ENCODE results near the gene SEMA3E.

The SEMA3E gene

GRCh38 chr7:83643012-83643411 is 5.9 kb downstream of the SEMA3E start:
- DNase-seq (ENCODE audit: insufficient read length, low spot score) = no peak
- no peak for FAIRE-seq

DNA sequence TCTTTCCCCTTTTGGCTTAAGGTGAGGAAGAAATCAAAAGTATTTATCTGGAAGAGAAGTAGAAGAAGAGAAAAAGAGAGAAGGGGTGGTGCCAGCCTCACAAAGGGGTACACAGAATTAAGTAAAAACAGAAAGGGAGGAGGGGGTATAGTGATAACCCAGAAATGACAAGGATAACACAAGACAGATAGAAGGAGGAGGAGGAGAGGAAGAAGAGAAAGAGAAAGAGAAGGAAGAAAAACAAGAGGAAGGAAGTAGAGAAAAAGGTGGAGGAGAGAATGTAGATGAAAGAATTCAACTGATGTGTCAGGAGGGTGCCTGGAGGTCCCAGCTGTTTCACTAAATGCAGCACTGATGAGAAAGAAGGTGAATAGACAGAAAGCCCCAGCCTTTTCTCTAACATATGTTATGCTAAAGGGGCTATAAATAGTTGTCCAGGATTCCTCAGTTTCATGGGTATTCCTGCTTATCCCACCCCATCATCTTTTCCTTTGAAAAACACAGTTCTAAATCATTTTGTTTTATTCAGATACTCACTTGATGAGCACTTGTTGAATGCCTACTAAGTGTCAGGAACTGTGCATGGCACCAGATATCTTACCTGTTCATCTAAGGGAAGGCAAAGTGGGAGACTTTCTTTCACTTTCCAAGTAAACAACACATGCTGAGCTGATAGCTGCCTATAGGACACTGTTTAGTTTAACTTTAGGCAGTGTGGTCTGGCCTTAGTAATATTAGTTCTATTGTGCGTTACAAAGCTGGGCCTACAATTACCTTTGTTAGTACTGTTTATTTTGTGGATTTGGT is 8.0 kb downstream of the SEMA3E start:
- FAIRE-seq (no peak), DNase-seq (ENCODE audit: insufficient read length, low spot score) (no peak)

- no peak for DNase-seq (ENCODE audit: insufficient read length, low spot score)
Measured at GRCh38 chr7:83640240-83640639, 8.7 kb downstream of the SEMA3E start.

DNA sequence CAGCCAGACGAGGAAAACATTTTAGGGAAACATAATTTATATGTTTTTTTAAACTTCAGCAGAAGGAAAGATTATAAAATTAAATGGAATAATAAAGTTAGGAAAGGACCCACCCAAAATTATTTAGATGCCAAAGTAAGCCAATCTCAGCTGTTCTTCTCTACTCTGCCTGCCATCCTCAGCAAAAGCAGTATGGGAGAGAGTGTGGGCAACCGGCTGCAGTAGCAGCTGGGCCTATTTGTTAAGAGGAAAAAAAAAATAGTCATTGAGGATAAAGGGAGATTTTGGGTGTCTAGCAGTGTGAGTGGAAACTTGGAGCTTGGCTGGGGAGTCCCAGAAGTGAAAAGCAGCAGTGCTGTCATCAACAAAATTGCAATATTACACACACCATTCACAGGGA is 15.4 kb downstream of the SEMA3E start:
- no peak for DNase-seq (ENCODE audit: insufficient read length, low spot score)
- no peak for FAIRE-seq

More at GRCh38 chr7:83640240-83640639, 8.7 kb downstream of the SEMA3E start:
- no peak for FAIRE-seq

- FAIRE-seq = no peak
- DNase-seq (ENCODE audit: insufficient read length, low spot score) = no peak
Measured at GRCh38 chr7:83629117-83629880, 19.6 kb downstream of the SEMA3E start.

DNA sequence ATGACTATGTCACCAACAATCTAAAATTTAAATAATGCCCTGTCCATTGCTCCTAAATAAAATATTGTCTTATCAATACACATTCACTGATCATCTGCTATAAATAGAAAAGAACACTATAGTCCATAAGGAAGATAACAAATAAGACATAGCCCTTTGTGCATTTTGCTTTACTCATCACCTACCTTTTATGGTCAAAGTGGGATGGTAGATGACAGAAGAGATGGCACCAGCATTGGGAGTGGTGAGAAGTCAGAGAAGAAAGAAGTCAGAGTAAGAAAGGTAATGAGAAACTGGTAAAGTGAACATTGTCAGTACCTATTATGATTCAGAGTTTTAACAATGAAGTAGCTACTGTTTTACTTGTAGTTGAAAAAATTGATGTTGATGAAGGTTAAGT is 31.1 kb downstream of the SEMA3E start:
- FAIRE-seq (no peak), DNase-seq (ENCODE audit: insufficient read length, low spot score) (no peak)

GRCh38 chr7:83614112-83614511 is 34.8 kb downstream of the SEMA3E start:
- no peak for FAIRE-seq
- no peak for DNase-seq (ENCODE audit: insufficient read length, low spot score)

DNA sequence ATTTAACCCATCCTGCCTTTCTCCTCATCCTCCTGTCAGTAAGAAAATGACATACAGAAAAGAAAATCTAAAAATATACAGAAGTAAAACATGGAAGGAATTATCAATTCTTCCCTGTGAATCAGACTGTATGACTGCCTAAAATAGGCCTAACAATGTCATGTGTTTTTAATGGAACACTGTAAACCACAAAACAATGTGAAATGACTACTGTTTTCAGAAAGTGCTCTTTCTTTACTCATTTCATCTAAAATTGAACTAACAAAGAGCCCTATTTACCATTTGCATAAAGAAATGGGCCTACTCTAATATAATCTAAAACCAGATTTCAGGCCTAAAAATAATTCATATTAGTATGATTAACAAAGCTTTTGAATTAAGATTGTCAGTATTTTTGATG is 35.7 kb downstream of the SEMA3E start:
- no peak for DNase-seq (ENCODE audit: insufficient read length, low spot score)
- FAIRE-seq = no peak

DNA sequence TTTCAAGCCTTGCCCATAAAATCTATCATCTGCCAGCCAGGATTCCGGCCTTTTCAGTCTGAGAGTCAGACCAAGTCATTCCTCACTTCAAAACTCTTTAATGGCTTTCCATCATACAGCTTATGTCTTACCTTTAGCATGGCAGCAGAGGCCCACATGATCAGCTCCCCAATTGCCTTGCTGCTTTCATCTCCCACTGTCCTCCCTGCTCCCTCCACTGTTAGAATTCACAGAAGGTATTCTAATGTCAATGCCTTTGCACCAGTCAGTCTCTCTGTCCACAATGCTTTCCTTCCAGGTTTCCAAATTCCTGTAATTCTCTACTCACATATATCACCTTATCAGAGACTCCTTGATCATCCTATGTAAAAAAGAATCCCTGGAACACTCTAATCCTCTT is 37.2 kb downstream of the SEMA3E start:
- DNase-seq (ENCODE audit: insufficient read length, low spot score) (no peak), FAIRE-seq (no peak)

DNA sequence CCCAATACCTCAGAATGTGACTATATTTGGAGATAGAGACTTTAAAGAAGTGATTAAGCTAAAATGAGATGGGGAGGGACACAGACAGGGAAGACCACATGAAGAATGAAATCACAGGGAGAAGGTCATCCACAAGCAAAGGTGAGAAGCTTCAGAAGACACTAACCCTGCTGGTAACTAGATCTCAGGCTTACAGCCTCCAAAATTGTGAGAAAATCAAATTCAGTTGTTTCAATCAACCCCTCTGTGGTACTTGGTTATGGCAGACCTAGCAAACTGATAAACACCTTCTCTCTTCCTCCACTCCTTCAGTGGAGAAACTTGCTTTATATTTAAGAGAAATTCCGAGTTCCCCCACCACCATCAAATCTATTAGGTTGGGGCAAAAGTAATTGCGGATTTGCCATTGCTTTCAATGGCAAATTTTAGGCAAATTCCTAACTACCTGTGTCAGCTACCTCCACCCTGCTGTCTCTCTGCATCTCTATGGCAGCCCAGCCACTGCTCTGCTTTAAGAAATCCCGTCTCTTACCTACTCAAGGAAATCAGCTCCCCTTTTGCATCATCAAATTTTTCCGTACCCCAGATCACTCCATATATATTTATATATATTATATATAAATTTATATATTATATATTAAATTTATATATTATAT is 38.2 kb downstream of the SEMA3E start:
- DNase-seq (ENCODE audit: insufficient read length, low spot score) = no peak
- no peak for FAIRE-seq

DNA sequence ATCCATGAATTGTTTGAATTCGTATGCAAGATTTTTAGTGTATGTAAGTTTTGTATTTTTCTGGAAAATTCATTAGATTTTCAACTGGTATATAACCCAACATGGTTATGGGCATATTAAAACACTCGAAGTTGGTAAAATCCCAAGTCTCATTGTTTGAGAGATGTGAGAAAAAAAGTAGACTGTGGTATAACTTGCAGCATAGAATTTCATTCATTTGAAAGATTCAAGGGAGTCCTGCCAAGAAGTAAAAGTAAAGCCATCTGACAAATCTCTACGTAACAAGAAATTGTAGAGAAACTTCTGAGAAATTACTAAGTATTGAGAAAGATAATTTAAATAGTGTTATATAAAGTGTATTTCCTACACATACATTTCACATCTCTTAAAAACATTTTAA is 40.2 kb downstream of the SEMA3E start:
- no peak for DNase-seq (ENCODE audit: insufficient read length, low spot score)
- FAIRE-seq = no peak

GRCh38 chr7:83603649-83604048 is 45.3 kb downstream of the SEMA3E start:
- DNase-seq (ENCODE audit: insufficient read length, low spot score) (no peak), FAIRE-seq (no peak)

GRCh38 chr7:83599131-83599530 is 49.8 kb downstream of the SEMA3E start:
- FAIRE-seq (no peak), DNase-seq (ENCODE audit: insufficient read length, low spot score) (no peak)

DNA sequence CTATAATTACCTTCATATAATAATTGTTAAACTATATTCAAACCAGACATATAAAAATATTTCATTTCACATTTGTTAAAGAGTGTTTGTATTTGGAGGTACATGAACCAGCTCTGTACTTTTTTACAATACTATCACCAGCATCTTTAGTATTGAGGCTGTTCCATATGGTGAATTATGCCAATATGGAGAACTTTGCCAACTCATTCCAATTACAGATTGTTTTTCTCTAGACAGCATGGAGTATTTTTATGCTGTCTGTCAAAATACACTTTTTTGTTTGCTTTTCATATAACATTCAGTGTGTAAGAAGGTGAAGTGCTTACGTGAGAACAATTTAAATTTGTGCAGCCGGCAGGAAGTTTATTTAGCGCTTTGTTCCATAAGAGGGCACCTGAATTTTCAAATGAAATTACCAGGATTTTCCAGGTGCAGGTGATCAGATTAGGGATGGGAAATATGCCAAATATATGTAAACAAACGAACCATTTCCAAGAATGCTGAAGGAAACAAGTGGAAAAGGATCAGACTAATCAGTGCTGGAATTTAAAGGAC is 54.9 kb downstream of the SEMA3E start:
- FAIRE-seq = no peak

GRCh38 chr7:83588602-83589240 is 60.2 kb downstream of the SEMA3E start:
- FAIRE-seq (no peak), DNase-seq (ENCODE audit: insufficient read length, low spot score) (no peak)

More for the DNA sequence above, 54.9 kb downstream of the SEMA3E start:
- no peak for DNase-seq (ENCODE audit: insufficient read length, low spot score)

- FAIRE-seq (no peak), DNase-seq (ENCODE audit: insufficient read length, low spot score) (no peak)
Measured at GRCh38 chr7:83586281-83586680, 62.7 kb downstream of the SEMA3E start.

DNA sequence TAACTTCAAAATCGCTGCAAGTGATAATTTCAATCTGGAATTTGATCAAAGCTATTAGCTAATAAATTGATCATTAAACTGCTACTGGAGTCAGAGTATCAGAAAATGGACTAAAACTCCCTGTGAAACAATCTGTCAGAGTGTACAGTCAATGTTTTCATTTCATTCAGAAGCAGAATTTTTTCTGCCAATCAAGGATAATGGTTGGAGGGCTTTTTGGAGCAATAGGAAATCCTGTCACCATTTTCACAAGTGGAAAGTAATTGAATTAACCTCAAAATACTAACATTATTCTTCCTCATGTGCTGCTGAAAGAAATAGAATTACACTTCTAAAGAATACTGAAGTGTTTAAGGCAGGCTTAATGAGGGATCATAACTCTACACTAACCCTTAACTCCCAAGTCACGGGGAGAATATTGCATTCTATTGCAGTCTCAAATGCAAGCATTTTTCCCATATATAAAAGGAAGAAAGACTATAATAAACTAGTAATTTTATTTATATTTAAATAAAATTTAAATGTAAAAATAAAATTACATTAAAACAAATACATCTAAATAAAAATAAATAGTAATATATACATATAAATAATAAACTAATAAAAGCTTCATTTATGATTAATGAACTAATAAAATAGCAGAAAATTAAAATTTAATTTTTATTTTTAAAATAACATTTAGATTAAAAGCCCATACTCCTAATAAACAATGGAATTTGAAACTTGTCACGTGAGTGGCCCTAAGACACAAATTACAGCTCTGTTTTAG is 67.1 kb downstream of the SEMA3E start:
- FAIRE-seq (no peak), DNase-seq (ENCODE audit: insufficient read length, low spot score) (no peak)

DNA sequence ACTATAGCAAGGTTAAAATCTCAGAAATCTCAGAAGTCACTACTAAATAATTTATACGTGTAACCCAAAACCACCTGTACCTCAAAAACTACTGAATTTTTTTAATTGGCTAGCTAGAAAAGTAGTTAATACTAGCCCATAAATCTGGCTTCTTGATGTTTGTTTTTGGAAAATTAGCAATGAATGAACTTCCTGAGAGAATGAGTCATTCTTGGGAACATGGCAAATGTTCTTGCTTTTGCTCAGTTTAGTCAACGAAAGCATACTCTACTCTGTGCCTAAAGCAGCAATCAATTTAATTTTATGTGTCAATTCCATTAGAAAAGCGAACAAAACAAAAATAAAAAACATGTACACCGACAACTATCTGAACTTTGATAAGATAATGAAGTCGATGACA is 69.2 kb downstream of the SEMA3E start:
- FAIRE-seq = no peak
- DNase-seq (ENCODE audit: insufficient read length, low spot score) = no peak

GRCh38 chr7:83575436-83575835 is 73.5 kb downstream of the SEMA3E start:
- FAIRE-seq (no peak), DNase-seq (ENCODE audit: insufficient read length, low spot score) (no peak)

- FAIRE-seq = no peak
Measured at GRCh38 chr7:83574616-83575015, 74.3 kb downstream of the SEMA3E start.

More at GRCh38 chr7:83574616-83575015, 74.3 kb downstream of the SEMA3E start:
- no peak for DNase-seq (ENCODE audit: insufficient read length, low spot score)

Data from HTR-8/SVneo (cell line).